Activated CD4-positive, alpha-beta T cell treated with anti-CD3 and anti-CD28 coated beads, Interleukin-2, amount 10 ng/mL, durations not matched to agents 7 days and 5 days (primary cell): ENCODE measurements around the gene LPXN. TPM values are rescaled to one million over a fixed set of nuclear protein-coding genes. Genes with fewer than 3 reads are reported as not detected.
"Not testable (repeated sequence)": the region's sequence is repeated elsewhere in the genome, so short reads cannot be mapped to it uniquely, and the experiment has no call there.

Experiments used
- CTCF ChIA-PET: fragments of 350-600 bp; sonication (Branson Sonifier 250); formaldehyde crosslinking; loops from one replicate; lab custom pipeline; 2021; ENCODE audit warnings: antibody characterized with exemption; lab: Charles Lee
- POLR2A ChIA-PET: fragments of 350-600 bp; sonication (Branson Sonifier 250); formaldehyde crosslinking; loops from one replicate; lab custom pipeline; 2021; ENCODE audit warnings: antibody characterized with exemption; lab: Charles Lee
- DNase-seq: peaks from one replicate; pipeline ENCODE4 v3.0.0-alpha.2; 2020
- H3K27ac Mint-ChIP-seq: one replicate; pipeline ENCODE4 v1.8.0; 2021; ENCODE audit warnings: mild to moderate bottlenecking, moderate library complexity, mixed read lengths
- H3K27me3 Mint-ChIP-seq: one replicate; pipeline ENCODE4 v1.8.0; 2021; ENCODE audit warnings: mixed read lengths
- H3K36me3 Mint-ChIP-seq: one replicate; pipeline ENCODE4 v1.8.0; 2021; ENCODE audit warnings: low read depth, mixed read lengths
- H3K4me1 Mint-ChIP-seq: one replicate; pipeline ENCODE4 v1.8.0; 2021; ENCODE audit warnings: mixed read lengths
- H3K4me3 Mint-ChIP-seq: one replicate; pipeline ENCODE4 v1.8.0; 2021; ENCODE audit warnings: mild to moderate bottlenecking, moderate library complexity, mixed read lengths
- H3K9me3 Mint-ChIP-seq: one replicate; pipeline ENCODE4 v1.8.0; 2021; ENCODE audit warnings: mixed read lengths
- total RNA-seq, 2 experiments: library from RNA; stranded (reverse); gene quantifications; one replicate each; pipeline ENCODE4 v1.2.3, GENCODE V29; 2021

Gene LPXN
- total RNA-seq, 2 experiments from 2014 or later, result 148 to 208 TPM

GRCh38 chr11:58577555-58578135, 2.0 kb upstream of the LPXN start:
- peaks cover 33% of the 10 kb centered on the region for H3K36me3 Mint-ChIP-seq
- no peaks in the 10 kb centered on the region for H3K9me3 Mint-ChIP-seq
- no peaks in the 10 kb centered on the region for H3K27me3 Mint-ChIP-seq
- peak overlapping the region; percentile 85 for H3K4me3 Mint-ChIP-seq
- peaks cover 47% of the 10 kb centered on the region for H3K4me1 Mint-ChIP-seq
- ChIA-PET CTCF (interaction anchor here (0.5 to 4.7 kb wide), 9 partner anchors 10 to 1153 kb away, joined by 3 to 32 read pairs (median 3); no protein-coding TSS in a partner anchor), POLR2A (no interaction called here)
- H3K27ac Mint-ChIP-seq, result peak overlapping the region; percentile 99
- peak; percentile 73 for DNase-seq

- Mint-ChIP-seq H3K9me3 (no peaks in the 10 kb centered on the region), H3K4me3 (peak overlapping the region; percentile 85), H3K4me1 (peaks cover 44% of the 10 kb centered on the region), H3K27me3 (no peaks in the 10 kb centered on the region), H3K27ac (peak overlapping the region; percentile 99), H3K36me3 (peaks cover 35% of the 10 kb centered on the region)
- ChIA-PET CTCF (interaction anchor here (0.6 to 4.7 kb wide), 11 partner anchors 9 to 207 kb away, joined by 3 to 32 read pairs (median 3); no protein-coding TSS in a partner anchor), POLR2A (no interaction called here)
- DNase-seq, result no peak
Observed at GRCh38 chr11:58576887-58577471, 1.3 kb upstream of the LPXN start.

- CTCF ChIA-PET, result no interaction called here
- Mint-ChIP-seq H3K4me3 (peak overlapping the region; percentile 85), H3K9me3 (no peaks in the 10 kb centered on the region), H3K27ac (peak overlapping the region; percentile 99), H3K27me3 (no peaks in the 10 kb centered on the region), H3K36me3 (peaks cover 35% of the 10 kb centered on the region), H3K4me1 (peaks cover 42% of the 10 kb centered on the region)
- POLR2A ChIA-PET, result interaction anchor here (0.7 kb wide), 1 partner anchor 1079 kb away, joined by 4 read pairs; no protein-coding TSS in a partner anchor
- DNase-seq, result no peak
Observed at GRCh38 chr11:58574881-58575280, 775 bp downstream of the LPXN start.

- H3K36me3 Mint-ChIP-seq, result peaks cover 42% of the 10 kb centered on the region
- H3K9me3 Mint-ChIP-seq, result no peaks in the 10 kb centered on the region
- DNase-seq, result peak; percentile 51
- CTCF ChIA-PET, result interaction anchor here (0.6 to 0.7 kb wide), 2 partner anchors 56 to 1174 kb away, joined by 4 read pairs; no protein-coding TSS in a partner anchor
- peak overlapping the region; percentile 85 for H3K4me3 Mint-ChIP-seq
- peak overlapping the region; percentile 99 for H3K27ac Mint-ChIP-seq
- peaks cover 51% of the 10 kb centered on the region for H3K4me1 Mint-ChIP-seq
- H3K27me3 Mint-ChIP-seq, result no peaks in the 10 kb centered on the region
- POLR2A ChIA-PET, result no interaction called here
Observed at GRCh38 chr11:58573451-58574104, 2.1 kb downstream of the LPXN start.

- H3K4me3 Mint-ChIP-seq, result peak overlapping the region; percentile 85
- CTCF ChIA-PET, result interaction anchor here (0.6 to 0.7 kb wide), 2 partner anchors 57 to 1173 kb away, joined by 4 read pairs; no protein-coding TSS in a partner anchor
- DNase-seq, H3K27me3 Mint-ChIP-seq, H3K9me3 Mint-ChIP-seq, POLR2A ChIA-PET: not testable (repeated sequence)
- peaks cover 58% of the 10 kb centered on the region for H3K4me1 Mint-ChIP-seq
- peak overlapping the region; percentile 99 for H3K27ac Mint-ChIP-seq
- peaks cover 47% of the 10 kb centered on the region for H3K36me3 Mint-ChIP-seq
Observed at GRCh38 chr11:58572906-58573305, 2.8 kb downstream of the LPXN start.

GRCh38 chr11:58567889-58568512, 7.7 kb downstream of the LPXN start:
- POLR2A ChIA-PET, result no interaction called here
- no peaks in the 10 kb centered on the region for H3K27me3 Mint-ChIP-seq
- no peaks in the 10 kb centered on the region for H3K9me3 Mint-ChIP-seq
- DNase-seq, result peak; percentile 78
- H3K36me3 Mint-ChIP-seq, result peaks cover 54% of the 10 kb centered on the region
- H3K4me1 Mint-ChIP-seq, result peaks cover 64% of the 10 kb centered on the region
- CTCF ChIA-PET, result interaction anchor here (0.6 to 4.1 kb wide), 14 partner anchors 9 to 72 kb away, joined by 3 to 32 read pairs (median 4); partner anchors contain the start of gene ZFP91
- peak overlapping the region; percentile 16 for H3K4me3 Mint-ChIP-seq
- peak overlapping the region; percentile 57 for H3K27ac Mint-ChIP-seq

GRCh38 chr11:58564231-58564630, 11.4 kb downstream of the LPXN start:
- POLR2A ChIA-PET, result no interaction called here
- Mint-ChIP-seq H3K27me3 (no peaks in the 10 kb centered on the region), H3K4me1 (peaks cover 65% of the 10 kb centered on the region), H3K4me3 (no peak overlapping the region), H3K27ac (no peak overlapping the region), H3K36me3 (peaks cover 54% of the 10 kb centered on the region), H3K9me3 (no peaks in the 10 kb centered on the region)
- no peak for DNase-seq
- CTCF ChIA-PET, result interaction anchor here (0.7 to 1.3 kb wide), 2 partner anchors 40 to 68 kb away, joined by 3 to 5 read pairs; no protein-coding TSS in a partner anchor

GRCh38 chr11:58562375-58562800, 13.3 kb downstream of the LPXN start:
- Mint-ChIP-seq H3K36me3 (peaks cover 46% of the 10 kb centered on the region), H3K9me3 (no peaks in the 10 kb centered on the region), H3K27ac (peak overlapping the region; percentile 65), H3K4me3 (no peak overlapping the region), H3K27me3 (no peaks in the 10 kb centered on the region), H3K4me1 (peaks cover 49% of the 10 kb centered on the region)
- ChIA-PET POLR2A (no interaction called here), CTCF (interaction anchor here (1.1 kb wide), 1 partner anchor 8 kb away, joined by 3 read pairs; no protein-coding TSS in a partner anchor)
- no peak for DNase-seq

- DNase-seq, result no peak
- Mint-ChIP-seq H3K27me3 (no peaks in the 10 kb centered on the region), H3K4me1 (peaks cover 53% of the 10 kb centered on the region), H3K9me3 (no peaks in the 10 kb centered on the region), H3K36me3 (peaks cover 53% of the 10 kb centered on the region), H3K4me3 (no peak overlapping the region), H3K27ac (peak overlapping the region; percentile 11)
- POLR2A ChIA-PET, result no interaction called here
- CTCF ChIA-PET, result no interaction called here
Observed at GRCh38 chr11:58561394-58562098, 14.1 kb downstream of the LPXN start.

- Mint-ChIP-seq H3K9me3 (no peaks in the 10 kb centered on the region), H3K4me1 (peaks cover 54% of the 10 kb centered on the region), H3K27me3 (no peaks in the 10 kb centered on the region), H3K36me3 (peaks cover 54% of the 10 kb centered on the region), H3K27ac (peak overlapping the region; percentile 9), H3K4me3 (no peak overlapping the region)
- ChIA-PET POLR2A (no interaction called here), CTCF (interaction anchor here (0.6 kb wide), 1 partner anchor 1141 kb away, joined by 3 read pairs; no protein-coding TSS in a partner anchor)
- no peak for DNase-seq
Observed at GRCh38 chr11:58560842-58561241, 14.8 kb downstream of the LPXN start.

GRCh38 chr11:58549644-58550043, 26.0 kb downstream of the LPXN start:
- no peaks in the 10 kb centered on the region for H3K27me3 Mint-ChIP-seq
- CTCF ChIA-PET, result no interaction called here

GRCh38 chr11:58546841-58547240, 28.8 kb downstream of the LPXN start:
- DNase-seq, result no peak
- Mint-ChIP-seq H3K9me3 (no peaks in the 10 kb centered on the region), H3K36me3 (peaks cover 68% of the 10 kb centered on the region), H3K4me1 (peaks cover 3% of the 10 kb centered on the region), H3K27me3 (no peaks in the 10 kb centered on the region), H3K27ac (no peak overlapping the region), H3K4me3 (no peak overlapping the region)
- POLR2A ChIA-PET, result no interaction called here
- CTCF ChIA-PET, result no interaction called here

More at GRCh38 chr11:58549644-58550043, 26.0 kb downstream of the LPXN start:
- Mint-ChIP-seq H3K36me3 (peaks cover 79% of the 10 kb centered on the region), H3K4me1 (no peaks in the 10 kb centered on the region), H3K27ac (no peak overlapping the region), H3K4me3 (no peak overlapping the region), H3K9me3 (no peaks in the 10 kb centered on the region)
- POLR2A ChIA-PET, result no interaction called here
- no peak for DNase-seq
